Vagina (tissue), 2 donors: Measurements from ENCODE around the gene LOXL3.

Source experiments
- POLR2A ChIP-seq, 2 donors: fragments of 450-650 bp; IDR thresholded peaks; one replicate each; pipeline ENCODE4 v1.6.1; 2017; ENCODE audit warnings: antibody characterized with exemption in 2 of 2, mild to moderate bottlenecking in 2 of 2, moderate library complexity in 2 of 2
- POLR2AphosphoS5 ChIP-seq, 2 donors: sonication (generic); formaldehyde crosslinking; IDR thresholded peaks; one replicate each; pipeline ENCODE4 v1.9.0; 2017; ENCODE audit warnings: antibody characterized with exemption in 2 of 2, mild to moderate bottlenecking in 2 of 2, low read depth in 1 of 2; ENCODE audit not compliant: insufficient read depth in 1 of 2
- TF ChIP-seq, protein P1 (sequence below), 3 experiments: fragments of 450-650 bp in 2 of 3; fragments of 200-600 bp in 1 of 3; sonication (generic) in 1 of 3; IDR thresholded peaks; one replicate each; pipeline ENCODE4 v1.5.1; 2017 to 2019; ENCODE audit warnings: antibody characterized with exemption in 3 of 3, mild to moderate bottlenecking in 2 of 3, moderate library complexity in 2 of 3

DNA sequence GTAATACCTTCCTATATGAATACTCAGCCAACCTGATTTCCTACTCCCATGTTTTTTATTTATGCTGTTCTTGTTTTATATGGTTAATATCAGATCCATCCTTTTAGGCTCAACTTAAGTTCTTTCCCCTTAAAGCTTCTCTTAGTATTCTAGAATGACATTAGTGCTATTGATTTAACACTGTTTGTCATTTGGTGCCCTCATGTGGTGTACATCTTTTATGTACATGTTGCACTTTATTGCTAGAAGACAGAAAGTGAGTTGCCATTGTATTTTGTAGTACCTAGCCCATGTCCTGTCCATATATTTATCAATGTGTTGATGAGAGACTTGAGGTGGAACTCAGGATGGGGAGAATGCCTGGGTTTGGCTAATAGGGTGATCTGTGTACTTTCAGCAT is 21.5 kb downstream of the LOXL3 start:
- TF ChIP-seq, protein P1, sequence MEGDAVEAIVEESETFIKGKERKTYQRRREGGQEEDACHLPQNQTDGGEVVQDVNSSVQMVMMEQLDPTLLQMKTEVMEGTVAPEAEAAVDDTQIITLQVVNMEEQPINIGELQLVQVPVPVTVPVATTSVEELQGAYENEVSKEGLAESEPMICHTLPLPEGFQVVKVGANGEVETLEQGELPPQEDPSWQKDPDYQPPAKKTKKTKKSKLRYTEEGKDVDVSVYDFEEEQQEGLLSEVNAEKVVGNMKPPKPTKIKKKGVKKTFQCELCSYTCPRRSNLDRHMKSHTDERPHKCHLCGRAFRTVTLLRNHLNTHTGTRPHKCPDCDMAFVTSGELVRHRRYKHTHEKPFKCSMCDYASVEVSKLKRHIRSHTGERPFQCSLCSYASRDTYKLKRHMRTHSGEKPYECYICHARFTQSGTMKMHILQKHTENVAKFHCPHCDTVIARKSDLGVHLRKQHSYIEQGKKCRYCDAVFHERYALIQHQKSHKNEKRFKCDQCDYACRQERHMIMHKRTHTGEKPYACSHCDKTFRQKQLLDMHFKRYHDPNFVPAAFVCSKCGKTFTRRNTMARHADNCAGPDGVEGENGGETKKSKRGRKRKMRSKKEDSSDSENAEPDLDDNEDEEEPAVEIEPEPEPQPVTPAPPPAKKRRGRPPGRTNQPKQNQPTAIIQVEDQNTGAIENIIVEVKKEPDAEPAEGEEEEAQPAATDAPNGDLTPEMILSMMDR (IDR thresholded peaks at IDR 0.05): no peak
- TF ChIP-seq POLR2A (IDR thresholded peaks at IDR 0.05) (no peak), POLR2AphosphoS5 (IDR thresholded peaks at IDR 0.05; ENCODE audit: insufficient read depth in 1 of 2, low read depth in 1 of 2) (no peak)
